NOMO-1 treated with dmso at 0.1 percent for 144 hours (cell line): ENCODE results near the gene PNMA8C.
"Not testable (repeated sequence)": the region's sequence is repeated elsewhere in the genome, so short reads cannot be mapped to it uniquely, and the experiment has no call there.

Experiments used
- DNase-seq: peaks from one replicate; lab custom pipeline; 2025; ENCODE audit not compliant: unreplicated experiment; lab: John Stamatoyannopoulos, UW

PNMA8C gene

DNA sequence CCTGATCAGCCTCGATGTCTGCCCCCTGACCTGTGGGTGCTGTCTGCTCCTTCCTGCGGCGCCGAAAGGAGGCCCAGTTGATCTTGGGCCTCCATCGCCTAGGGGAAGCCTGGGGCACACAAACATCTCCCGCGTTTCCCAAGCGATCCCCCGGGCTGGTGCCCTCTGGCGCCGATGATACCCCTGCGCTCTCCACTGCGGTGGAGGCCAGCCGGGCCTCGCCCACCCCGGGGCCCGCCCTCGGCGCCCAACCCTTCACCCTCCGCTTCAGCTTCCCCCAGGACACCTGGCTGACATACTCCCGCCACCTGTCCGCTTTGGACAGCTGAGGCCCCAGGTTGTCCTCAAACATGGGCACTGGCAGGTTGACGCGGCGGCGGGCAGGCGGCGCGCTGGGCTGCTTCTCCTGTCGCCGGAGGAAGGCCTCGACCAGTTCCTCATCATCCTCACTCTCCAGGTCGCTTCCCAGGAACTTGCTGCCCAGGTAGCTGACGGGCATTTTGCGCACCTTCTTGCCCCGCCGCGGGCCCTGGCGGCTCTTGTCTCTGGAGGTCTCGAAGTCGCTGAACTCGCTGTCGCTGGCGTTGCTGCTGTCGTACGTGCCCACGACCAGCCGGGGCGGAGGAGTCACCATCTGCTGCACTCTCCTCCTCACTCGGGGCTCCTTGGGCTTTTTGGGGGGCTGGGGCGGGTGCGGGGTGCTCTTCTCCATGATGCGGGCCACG lies 16.6 kb downstream of the PNMA8C start:
- no peak for DNase-seq

DNA sequence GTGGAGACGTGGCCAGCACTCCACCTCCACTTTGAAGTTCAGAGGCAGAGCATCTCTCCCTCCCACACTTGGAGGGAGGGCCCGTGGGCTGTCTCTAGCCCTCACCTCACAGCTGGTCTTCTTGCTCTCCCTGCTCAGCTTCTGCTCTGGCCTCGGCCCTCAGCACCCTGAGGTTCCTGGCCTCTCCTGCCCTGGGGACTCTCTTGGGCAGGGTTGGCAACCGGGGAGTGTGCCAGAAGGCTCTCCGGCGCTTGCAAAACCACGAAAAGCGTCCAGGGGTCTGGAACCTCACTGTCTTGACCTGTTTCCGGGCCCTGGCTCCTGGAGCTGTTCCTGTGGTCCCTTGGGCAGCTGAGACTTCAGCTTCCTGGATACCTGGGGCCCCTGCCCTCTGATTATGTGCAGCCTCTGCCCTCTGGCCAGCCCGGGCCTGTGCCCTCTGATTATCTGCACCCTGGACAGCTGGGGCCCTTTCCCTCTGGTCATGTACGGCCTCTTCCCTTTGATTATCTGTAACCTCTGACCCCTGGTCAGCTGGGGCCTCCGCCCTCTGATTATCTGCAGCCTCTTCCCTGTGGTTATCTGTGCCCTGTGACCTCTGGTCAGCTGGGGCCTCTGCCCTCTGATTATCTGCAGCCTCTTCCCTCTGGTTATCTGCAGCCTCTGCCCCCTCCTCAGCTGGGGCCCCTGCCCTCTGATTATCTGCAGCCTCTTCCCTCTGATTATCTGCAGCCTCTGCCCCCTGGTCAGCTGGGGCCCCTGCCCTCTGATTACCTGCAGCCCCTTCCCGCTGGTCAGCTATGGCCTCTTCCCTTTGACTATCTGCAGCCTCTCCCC lies 17.4 kb downstream of the PNMA8C start:
- DNase-seq: no peak

DNA sequence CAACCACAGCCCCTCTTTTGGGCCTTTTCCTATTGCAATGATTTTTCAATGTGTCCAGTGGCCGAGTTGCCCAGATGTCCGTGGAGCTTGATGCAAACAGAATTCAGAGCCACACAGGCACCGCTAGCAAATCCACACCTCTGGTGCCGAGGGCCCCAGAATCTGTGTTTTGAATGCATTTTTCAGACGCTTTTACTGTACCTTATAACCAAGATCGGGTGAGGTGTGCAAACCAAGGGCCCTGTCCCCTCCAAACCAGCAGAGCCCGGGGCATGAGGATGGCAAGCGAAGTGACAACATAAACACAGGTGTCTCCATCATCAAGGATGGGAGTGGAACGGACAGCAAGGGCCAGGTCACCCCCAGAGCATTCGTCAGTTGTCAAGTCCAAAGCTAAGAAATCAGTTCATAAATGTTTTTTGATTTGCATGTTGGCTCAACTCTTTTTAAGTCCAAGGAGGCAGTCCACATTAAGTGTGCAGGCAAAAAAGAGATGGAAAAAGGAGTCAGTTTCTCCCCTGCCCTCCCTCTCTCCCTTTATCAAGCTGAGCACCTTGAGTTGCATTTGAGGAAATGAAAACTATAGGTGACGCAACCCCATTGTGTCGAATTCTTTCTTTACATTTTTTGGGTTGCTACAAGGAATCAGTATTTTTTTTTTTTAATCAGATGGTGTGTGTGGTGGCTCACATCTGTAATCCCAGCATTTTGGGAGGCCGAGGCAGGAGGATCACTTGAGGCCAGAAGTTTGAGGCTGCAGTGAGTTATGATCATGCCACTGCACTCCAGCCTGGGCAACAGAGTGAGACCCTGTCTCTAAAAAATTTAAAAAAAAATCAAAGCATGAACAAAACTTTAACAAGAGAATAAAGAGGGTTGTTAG lies 18.3 kb downstream of the PNMA8C start:
- no peak for DNase-seq

DNA sequence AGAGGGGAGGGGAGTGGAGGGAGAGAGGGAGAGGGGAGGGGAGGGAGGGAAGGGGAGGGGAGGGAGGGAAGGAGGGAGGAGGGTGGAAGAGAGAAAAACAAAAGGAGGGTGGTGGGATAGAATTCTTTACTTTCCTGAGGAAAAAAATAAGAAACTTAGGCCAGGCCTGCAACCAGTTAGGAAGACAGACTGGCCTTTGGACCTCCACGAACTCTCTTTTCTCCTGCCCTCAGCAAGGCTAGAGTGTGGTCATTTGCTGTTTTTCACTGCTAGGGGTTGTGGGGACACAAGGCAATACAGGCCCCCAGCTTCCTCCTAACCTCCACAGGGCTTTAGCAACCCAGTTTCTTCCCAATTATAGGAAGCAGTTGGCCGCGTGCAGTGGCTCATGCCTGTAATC lies 19.5 kb downstream of the PNMA8C start:
- DNase-seq: no peak

DNA sequence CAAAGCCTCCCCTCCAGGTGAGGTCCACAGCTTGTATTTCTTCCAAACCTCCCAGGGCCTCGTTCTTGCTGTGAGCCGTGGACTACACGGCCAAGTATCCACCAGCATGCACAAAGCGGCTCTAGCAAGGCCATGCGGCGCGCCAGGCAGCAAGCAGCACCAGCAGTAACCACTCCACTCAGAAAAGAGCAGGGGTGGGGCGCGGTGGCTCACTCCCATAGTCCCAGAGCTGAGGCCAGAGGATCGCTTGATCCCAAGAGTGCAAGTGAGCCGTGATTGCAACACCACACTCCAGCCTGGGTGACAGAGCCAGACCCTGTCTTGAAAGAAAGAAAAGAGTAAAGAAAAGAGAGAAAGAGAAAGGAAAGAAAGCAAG lies 20.1 kb downstream of the PNMA8C start:
- no peak for DNase-seq

DNA sequence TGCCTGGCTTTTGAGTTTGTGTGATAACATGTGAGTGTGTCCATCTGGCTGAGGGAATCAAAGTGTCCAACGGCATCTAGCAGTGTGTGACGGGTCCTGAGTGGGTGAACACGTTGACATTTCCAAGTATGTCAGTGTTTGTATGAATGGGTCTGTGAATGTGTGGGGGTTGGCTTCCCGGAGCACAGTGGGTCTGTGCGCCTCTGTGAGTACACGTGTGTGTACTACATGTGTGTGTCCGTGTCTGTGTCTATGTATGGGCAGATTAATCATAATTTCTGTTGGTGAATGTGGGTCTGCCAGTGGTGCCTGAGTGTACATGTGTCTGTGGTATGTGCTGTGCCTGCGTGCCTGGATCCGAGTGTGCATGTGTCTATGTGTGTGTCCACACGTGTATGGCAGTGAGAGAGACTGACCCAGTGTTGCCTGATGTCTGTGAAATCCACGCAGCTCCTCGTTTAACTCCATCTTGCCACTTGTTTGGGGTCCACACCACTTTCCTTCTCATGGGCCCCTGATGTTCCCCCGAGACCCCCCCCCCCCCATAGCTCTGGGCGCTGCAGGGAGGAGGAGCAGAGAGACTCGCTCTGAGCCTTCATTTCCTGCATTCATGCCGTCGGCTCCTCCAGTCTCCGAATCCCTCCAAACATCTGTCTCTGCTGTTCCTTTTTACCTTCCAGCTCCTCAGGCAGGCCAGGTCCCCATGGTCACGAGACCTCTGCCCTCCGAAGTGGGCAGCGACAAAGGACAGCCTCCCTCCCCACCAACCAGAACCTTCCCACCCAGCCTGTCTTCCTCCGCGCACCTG lies 20.7 kb downstream of the PNMA8C start:
- no peak for DNase-seq

DNA sequence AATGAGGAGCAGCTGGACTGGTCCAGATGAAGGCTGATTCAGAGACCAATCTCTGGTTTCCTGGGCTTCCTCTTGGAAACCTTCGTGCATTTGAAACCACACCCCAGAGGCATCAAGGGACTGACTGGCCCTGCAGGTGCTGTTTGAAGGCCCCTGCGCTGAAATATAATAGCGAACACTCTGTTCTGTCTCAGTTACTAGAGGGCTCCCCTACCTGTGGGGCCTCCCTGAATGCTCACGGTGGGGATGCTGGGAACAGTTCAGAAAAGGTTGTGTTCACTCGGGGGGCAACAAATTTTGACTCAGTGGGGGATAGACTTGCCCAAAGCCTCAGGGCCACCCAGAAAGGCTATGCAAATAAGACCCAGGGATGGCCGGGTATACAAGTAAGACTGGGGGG lies 21.8 kb downstream of the PNMA8C start:
- no peak for DNase-seq

DNA sequence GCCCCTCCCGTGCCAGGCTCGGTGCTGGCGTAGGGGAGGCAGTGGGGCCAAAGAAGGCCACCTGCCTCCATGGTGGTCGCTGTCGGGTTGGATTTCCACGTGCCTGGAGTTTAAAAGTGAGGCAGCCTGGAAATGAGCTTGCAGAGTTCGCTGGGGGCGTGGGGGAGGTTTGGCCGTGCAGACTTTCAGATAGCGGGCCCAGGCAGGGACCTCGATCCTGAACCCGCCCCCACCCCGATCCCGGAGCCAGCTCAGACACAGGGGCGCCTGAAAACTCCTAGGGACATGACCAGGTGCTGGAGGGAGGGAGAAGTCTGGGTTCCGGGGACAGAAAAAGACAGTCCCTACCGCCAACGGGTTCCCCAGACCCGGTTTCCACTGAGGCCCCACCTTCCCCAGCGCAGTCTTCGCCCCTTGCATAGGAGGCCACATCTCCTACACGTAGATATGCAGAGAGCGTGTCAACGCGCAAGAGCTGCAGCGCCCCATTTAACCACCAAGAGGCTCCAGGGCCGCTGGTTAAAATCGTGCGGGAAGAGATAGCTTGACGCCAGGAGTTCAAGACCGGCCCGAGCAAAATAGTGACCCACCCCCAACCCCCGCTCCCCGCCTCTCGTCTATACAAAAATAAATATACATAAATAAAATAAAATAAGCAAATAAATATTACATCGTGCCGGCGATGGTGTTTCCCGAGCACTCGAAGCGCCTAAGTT lies 23.8 kb downstream of the PNMA8C start:
- DNase-seq: no peak

DNA sequence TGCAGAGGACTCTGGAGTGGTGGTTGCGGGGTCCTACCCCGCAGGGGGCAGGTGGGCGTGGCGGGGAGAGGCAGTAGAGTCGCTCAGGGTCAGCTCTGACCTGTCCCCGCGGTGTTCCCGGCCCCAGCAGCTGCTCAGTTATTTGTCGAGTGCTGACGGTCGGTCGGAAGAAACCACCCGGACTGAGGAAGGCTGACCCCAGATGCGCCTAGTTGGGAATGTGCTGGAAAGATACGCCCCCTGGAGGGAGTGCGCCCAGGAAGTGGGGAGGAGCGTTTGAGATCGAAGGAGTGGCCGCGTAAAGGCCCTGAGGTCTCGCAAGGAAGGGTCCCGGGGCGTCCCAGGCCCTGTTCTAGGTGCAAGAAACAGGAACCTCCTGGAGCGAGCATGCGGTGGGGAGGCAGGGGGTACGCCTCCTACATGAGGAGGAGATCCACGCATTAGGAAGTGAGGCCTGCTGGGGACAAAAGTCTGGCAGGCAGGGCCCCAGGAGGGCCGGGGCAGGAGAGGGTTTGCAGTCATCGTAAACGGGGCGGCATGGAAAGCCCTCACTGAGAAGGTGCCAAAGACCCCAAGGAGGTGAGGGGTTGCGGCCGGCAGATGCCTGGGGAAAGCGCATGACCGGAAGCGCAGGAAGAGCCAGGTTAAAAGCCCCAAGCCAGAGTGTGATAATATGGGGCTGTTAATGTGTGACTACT lies 24.5 kb downstream of the PNMA8C start:
- no peak for DNase-seq

DNA sequence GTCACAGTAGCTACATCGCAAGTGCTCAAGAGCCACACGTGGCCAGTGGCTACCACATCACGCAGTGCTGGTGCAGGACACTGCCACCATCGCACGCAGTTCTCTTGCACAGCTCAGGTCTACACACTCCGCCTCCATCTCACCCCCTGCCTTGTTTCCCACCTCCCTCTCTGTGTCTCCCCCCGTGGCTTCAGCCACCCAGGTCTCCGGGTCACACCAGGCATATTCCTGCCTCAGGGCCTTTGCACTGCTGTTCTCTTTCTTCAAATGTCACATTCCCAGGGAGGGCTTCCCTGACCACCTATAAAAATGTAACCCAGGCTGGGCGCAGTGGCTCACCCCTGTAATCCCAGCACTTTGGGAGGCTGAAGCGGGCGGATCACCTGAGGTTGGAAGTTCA lies 26.0 kb downstream of the PNMA8C start:
- DNase-seq: no peak

DNA sequence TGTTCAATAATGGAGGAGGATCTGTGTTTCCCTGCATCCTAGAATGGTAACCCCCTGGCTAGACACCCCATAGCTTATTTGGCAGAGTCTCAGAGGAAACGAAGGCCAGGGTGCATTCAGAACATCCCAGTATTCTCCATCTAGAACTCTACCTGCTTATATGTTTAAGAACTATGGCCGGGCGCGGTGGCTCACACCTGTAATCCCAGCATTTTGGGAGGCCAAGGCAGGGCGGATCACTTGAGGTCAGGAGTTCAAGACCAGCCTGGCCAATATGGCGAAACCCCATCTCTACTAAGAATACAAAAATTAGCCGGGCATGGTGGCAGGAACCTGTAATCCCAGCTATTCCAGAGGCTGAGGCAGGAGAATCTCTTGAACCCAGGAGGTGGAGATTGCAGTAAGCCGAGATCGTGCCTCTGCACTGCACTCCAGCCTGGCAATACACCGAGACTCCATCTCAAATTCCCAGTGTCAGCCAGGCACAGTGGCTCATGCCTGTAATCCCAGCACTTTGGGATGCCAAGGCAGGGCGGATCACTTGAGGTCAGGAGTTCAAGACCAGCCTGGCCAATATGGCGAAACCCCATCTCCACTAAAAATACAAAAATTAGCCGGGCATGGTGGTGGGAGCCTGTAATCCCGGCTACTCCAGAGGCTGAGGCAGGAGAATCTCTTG lies 30.8 kb downstream of the PNMA8C start:
- not testable (repeated sequence) for DNase-seq

DNA sequence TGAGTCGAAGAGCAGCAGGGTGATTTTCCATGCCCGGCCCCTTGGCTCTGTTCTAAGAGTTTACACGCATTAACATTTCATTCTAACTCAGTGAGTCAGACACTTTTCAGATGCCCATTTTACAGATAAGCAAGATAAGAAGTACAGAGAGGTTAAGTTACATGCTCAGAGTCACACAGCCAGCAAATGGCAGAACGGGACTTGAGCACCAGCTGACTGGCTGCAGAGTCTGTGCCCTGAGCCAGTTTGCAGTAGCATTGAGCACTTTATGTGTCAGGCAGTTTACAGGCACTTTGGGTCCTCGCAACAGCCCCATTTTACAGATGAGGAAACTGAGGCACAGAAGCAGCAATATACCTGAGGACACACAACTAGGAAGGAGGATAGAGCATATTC lies 34.3 kb downstream of the PNMA8C start:
- DNase-seq: no peak

DNA sequence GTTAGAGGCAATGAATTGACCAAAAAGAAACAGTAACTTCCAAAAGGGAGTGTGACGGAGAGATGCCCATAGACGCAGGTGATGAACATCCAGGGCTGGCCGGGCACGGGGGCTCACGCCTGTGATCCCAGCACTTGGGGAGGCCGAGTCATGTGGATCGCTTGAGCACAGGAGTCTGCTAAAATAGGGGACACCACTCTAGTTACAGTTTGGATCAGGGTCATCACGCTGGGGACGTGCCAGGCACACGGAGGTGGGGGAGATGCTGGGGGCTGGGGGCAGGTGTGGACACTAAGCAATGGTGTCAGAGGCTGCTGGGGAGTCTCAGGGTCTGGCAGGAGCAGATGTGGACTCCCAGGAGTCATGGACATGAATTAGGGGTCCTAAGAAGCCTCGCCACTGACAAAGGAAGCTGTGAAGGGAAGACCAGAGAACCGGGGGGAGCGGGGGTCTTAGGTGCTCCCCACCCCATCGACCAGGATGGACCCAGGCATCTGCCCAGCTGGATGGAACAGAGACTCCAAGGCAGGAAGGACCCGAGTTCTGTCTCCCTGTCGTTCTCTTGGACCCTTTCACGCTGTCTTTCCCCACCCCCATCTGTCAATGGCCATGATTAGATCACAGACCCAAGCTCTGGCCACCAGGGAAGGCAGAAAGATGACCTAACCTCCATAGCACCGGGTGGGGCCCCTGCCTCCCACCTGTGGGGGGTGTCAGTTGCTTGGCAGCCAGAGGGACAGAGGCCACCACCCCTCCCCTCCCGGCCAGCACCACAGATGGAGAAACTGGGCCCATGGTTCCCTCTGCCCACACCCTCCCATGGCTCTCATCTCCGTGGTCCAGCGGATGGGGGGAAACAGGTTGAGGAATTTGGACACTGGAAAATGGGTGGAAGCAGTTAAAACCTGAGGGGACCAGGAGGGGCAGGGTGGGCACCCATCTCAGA lies 35.0 kb downstream of the PNMA8C start:
- DNase-seq: no peak

DNA sequence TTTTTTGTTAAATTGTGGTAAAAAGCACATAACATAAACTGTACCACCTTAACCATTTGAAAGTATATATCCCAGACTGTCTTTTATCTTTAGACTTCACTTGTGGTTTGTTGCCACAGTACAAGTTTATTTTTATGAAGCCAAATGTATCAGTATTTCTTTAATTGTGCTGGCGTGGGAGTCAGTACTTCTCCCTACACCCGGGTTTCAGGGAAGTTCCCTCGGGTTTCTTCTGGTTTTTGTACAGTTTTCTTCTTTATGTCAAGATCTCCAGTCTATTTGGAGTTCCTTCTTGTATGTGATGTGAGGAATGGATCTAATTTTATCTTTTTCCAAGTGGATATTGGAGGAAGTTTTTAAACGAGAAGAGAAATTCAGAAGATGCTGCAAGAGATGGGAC lies 35.9 kb downstream of the PNMA8C start:
- no peak for DNase-seq

DNA sequence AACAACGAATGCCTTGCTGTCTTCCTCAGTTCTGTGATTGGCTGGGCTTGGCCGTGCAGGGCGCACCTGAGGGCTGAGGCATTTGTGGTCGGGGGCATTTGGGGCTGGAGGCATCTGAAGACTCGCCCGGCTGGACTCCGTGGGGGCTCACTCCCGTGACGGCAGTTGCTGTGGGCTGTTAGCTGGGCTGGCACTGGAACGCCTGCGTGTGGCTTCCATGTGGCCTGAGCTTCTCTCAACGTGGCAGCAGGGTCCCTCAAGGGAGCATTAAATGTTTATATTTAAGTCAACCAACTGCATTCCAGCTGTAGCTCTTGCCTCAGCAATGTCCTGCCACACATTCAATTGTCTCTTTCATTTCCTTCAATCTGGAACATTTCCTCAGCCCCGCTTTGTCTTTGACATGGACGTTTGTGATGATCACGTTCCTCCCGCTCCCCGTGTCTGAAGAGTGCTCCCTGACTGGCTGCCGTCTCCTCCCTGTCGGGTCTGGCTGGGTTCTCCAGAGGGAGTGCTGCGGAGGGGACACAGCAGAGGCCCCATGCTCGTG lies 36.4 kb downstream of the PNMA8C start:
- DNase-seq: no peak

DNA sequence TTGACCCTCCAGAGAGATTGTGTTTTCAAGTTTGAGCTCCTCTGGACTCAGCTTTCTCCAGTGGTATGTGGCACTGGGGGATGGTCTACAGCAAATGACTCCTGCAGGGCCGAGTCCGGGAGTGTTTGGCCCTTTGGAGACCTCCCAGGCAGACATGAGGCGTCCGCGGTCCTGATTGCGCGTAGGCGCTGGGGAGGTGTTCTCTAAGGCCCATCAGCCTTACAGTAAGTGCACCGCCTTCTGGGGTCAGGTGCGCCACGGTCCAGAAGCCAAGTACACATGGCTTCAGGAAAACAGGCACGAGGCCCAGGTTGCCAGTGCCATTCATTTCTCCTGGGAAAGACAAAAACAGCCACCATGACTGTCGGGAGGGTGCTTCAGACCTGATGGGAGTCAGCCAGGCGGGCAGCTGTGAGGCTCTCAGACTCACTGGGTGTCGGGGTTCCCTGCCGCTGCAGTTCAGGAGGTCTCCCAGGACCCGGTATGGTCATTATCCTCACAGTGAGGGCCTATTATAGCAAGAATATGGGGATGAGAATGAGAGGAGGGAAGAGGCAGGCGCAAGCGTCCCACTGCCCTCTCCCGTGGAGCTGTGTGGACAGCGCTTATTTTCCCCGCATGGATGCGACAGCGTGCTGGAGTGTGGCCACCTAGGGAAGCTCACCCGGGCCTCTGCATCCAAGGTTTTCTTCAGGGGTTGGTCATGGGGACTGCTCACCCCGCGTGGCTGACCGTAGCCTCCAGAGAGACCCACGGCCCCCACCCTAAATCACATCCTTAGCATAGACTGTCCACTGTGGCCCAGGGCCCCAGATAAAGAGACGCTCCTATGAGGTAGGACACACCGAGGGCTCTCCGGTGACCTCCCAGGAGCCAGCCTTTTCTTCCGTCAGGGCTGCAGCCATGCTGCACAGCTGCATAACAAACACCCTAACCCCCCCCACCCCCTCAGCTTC lies 37.2 kb downstream of the PNMA8C start:
- no peak for DNase-seq
